Stomach smooth muscle (tissue), 2 donors: ENCODE measurements around the gene CRYL1.
A peak's percentile ranks its signal among the peaks of the same experiment; 100 is the strongest.

ENCODE experiments used
- H3K27ac ChIP-seq: one replicate; pipeline ENCODE4 v1.7.0; 2013; ENCODE audit warnings: mild to moderate bottlenecking, low read length, inconsistent platforms
- H3K27me3 ChIP-seq, 2 donors: one replicate each; pipeline ENCODE4 v1.7.0; 2013; ENCODE audit warnings: low read length in 2 of 2; ENCODE audit not compliant: insufficient read depth in 2 of 2, control insufficient read depth in 1 of 2
- H3K36me3 ChIP-seq, 2 donors: one replicate each; pipeline ENCODE4 v1.7.0; 2013; ENCODE audit warnings: low read length in 2 of 2; ENCODE audit not compliant: control insufficient read depth in 2 of 2, insufficient read depth in 2 of 2
- H3K4me1 ChIP-seq: one replicate; pipeline ENCODE4 v1.7.0; 2013; ENCODE audit warnings: low read length; ENCODE audit not compliant: control insufficient read depth, insufficient read depth
- H3K4me3 ChIP-seq, 2 donors: one replicate each; pipeline ENCODE4 v1.7.0; 2013; ENCODE audit warnings: low read length in 2 of 2
- H3K9ac ChIP-seq, 2 donors: one replicate each; pipeline ENCODE4 v1.7.0; 2013; ENCODE audit warnings: low read length in 2 of 2, mild to moderate bottlenecking in 1 of 2
- H3K9me3 ChIP-seq, 2 donors: one replicate each; pipeline ENCODE4 v1.7.0; 2013; ENCODE audit warnings: low read length in 2 of 2; ENCODE audit not compliant: control insufficient read depth in 2 of 2
- donor health status: healthy.
- donor health status: Pancreatic carcinoma.

Gene CRYL1

GRCh38 chr13:20503088-20504083 is 22.3 kb downstream of the CRYL1 start:
- H3K36me3 ChIP-seq: no peaks in the 10 kb centered on the region
- no peak overlapping the region for H3K27ac ChIP-seq
- no peaks in the 10 kb centered on the region for H3K9me3 ChIP-seq
- no peaks in the 10 kb centered on the region for H3K4me1 ChIP-seq
- no peaks in the 10 kb centered on the region for H3K27me3 ChIP-seq
- H3K9ac ChIP-seq: no peak overlapping the region
- H3K4me3 ChIP-seq: no peak overlapping the region

- Histone ChIP-seq H3K4me1 (no peaks in the 10 kb centered on the region), H3K27me3 (no peaks in the 10 kb centered on the region), H3K9me3 (no peaks in the 10 kb centered on the region), H3K9ac (no peak overlapping the region), H3K27ac (no peak overlapping the region), H3K4me3 (no peak overlapping the region), H3K36me3 (no peaks in the 10 kb centered on the region)
These were observed 24.1 kb downstream of the CRYL1 start for GRCh38 chr13:20501592-20501991.

GRCh38 chr13:20501120-20501519 is 24.5 kb downstream of the CRYL1 start:
- no peak overlapping the region for H3K4me3 ChIP-seq
- H3K36me3 ChIP-seq: no peaks in the 10 kb centered on the region
- H3K9ac ChIP-seq: no peak overlapping the region
- no peaks in the 10 kb centered on the region for H3K9me3 ChIP-seq
- H3K27me3 ChIP-seq: no peaks in the 10 kb centered on the region
- H3K4me1 ChIP-seq: no peaks in the 10 kb centered on the region
- no peak overlapping the region for H3K27ac ChIP-seq

GRCh38 chr13:20499986-20500385 is 25.7 kb downstream of the CRYL1 start:
- H3K27me3 ChIP-seq: no peaks in the 10 kb centered on the region
- H3K4me3 ChIP-seq: no peak overlapping the region
- no peak overlapping the region for H3K27ac ChIP-seq
- no peak overlapping the region for H3K9ac ChIP-seq
- no peaks in the 10 kb centered on the region for H3K9me3 ChIP-seq
- H3K4me1 ChIP-seq: peaks cover 7% of the 10 kb centered on the region
- H3K36me3 ChIP-seq: no peaks in the 10 kb centered on the region

- H3K27me3 ChIP-seq: no peaks in the 10 kb centered on the region
- no peaks in the 10 kb centered on the region for H3K9me3 ChIP-seq
- H3K4me3 ChIP-seq: no peak overlapping the region
- H3K4me1 ChIP-seq: peaks cover 7% of the 10 kb centered on the region
- no peak overlapping the region for H3K27ac ChIP-seq
- no peaks in the 10 kb centered on the region for H3K36me3 ChIP-seq
- H3K9ac ChIP-seq: no peak overlapping the region
These were observed 27.0 kb downstream of the CRYL1 start for GRCh38 chr13:20498659-20499058.

GRCh38 chr13:20498129-20498528 is 27.5 kb downstream of the CRYL1 start:
- no peaks in the 10 kb centered on the region for H3K27me3 ChIP-seq
- no peak overlapping the region for H3K27ac ChIP-seq
- H3K9me3 ChIP-seq: no peaks in the 10 kb centered on the region
- no peaks in the 10 kb centered on the region for H3K36me3 ChIP-seq
- no peak overlapping the region for H3K4me3 ChIP-seq
- no peak overlapping the region for H3K9ac ChIP-seq
- H3K4me1 ChIP-seq: peaks cover 7% of the 10 kb centered on the region

- Histone ChIP-seq H3K4me1 (peaks cover 7% of the 10 kb centered on the region), H3K36me3 (no peaks in the 10 kb centered on the region), H3K27ac (no peak overlapping the region), H3K4me3 (no peak overlapping the region), H3K9ac (no peak overlapping the region), H3K27me3 (no peaks in the 10 kb centered on the region), H3K9me3 (no peaks in the 10 kb centered on the region)
These were observed 28.5 kb downstream of the CRYL1 start for GRCh38 chr13:20497006-20497775.

GRCh38 chr13:20495087-20496023 is 30.3 kb downstream of the CRYL1 start:
- Histone ChIP-seq H3K27me3 (no peaks in the 10 kb centered on the region), H3K9me3 (no peaks in the 10 kb centered on the region), H3K9ac (no peak overlapping the region), H3K4me3 (peak overlapping the region in 1 of 2 donors; percentile 22), H3K27ac (no peak overlapping the region), H3K4me1 (peaks cover 7% of the 10 kb centered on the region), H3K36me3 (no peaks in the 10 kb centered on the region)

GRCh38 chr13:20494656-20495055 is 31.0 kb downstream of the CRYL1 start:
- Histone ChIP-seq H3K9ac (no peak overlapping the region), H3K27ac (no peak overlapping the region), H3K9me3 (no peaks in the 10 kb centered on the region), H3K4me1 (peaks cover 7% of the 10 kb centered on the region), H3K36me3 (no peaks in the 10 kb centered on the region), H3K27me3 (no peaks in the 10 kb centered on the region), H3K4me3 (no peak overlapping the region)

- Histone ChIP-seq H3K27ac (no peak overlapping the region), H3K27me3 (no peaks in the 10 kb centered on the region), H3K4me1 (peaks cover 7% of the 10 kb centered on the region), H3K9ac (no peak overlapping the region), H3K36me3 (peaks cover 0 to 4% of the 10 kb centered on the region in 2 donors), H3K4me3 (no peak overlapping the region), H3K9me3 (no peaks in the 10 kb centered on the region)
These were observed 33.0 kb downstream of the CRYL1 start for GRCh38 chr13:20492641-20493040.
